Smooth muscle cell (in vitro differentiated cells): Measurements from ENCODE around the gene STAC. TPM values are rescaled to one million over a fixed set of nuclear protein-coding genes. Genes with fewer than 3 reads are reported as not detected.

Experiments
- DNase-seq: peaks from one replicate; lab custom pipeline; 2025; ENCODE audit not compliant: unreplicated experiment; lab: John Stamatoyannopoulos, UW
- H2AFZ ChIP-seq: fragments of 200-600 bp; sonication (generic); 2 replicates; pipeline ENCODE4 v1.6.0; 2016; ENCODE audit warnings: antibody characterized with exemption, low read depth, mild to moderate bottlenecking
- H3F3A ChIP-seq: fragments of 200-600 bp; sonication (generic); 2 replicates; pipeline ENCODE4 v1.6.0; 2017; ENCODE audit warnings: antibody characterized with exemption, low read depth
- H3K27ac ChIP-seq: fragments of 200-600 bp; sonication (generic); 2 replicates; pipeline ENCODE4 v1.5.1; 2016; ENCODE audit warnings: low read depth, mild to moderate bottlenecking
- H3K27me3 ChIP-seq: fragments of 200-600 bp; sonication (generic); 2 replicates; pipeline ENCODE4 v1.6.1; 2016; ENCODE audit warnings: low read depth, mild to moderate bottlenecking
- H3K36me3 ChIP-seq: fragments of 200-600 bp; sonication (generic); 2 replicates; pipeline ENCODE4 v1.5.1; 2016; ENCODE audit warnings: low read depth
- H3K4me1 ChIP-seq: fragments of 200-600 bp; sonication (generic); 2 replicates; pipeline ENCODE4 v1.5.1; 2016; ENCODE audit warnings: low read depth
- H3K4me2 ChIP-seq: fragments of 200-600 bp; sonication (generic); 2 replicates; pipeline ENCODE4 v1.6.0; 2016; ENCODE audit warnings: mild to moderate bottlenecking
- H3K4me3 ChIP-seq: fragments of 200-600 bp; sonication (generic); 2 replicates; pipeline ENCODE4 v1.5.1; 2016; ENCODE audit warnings: mild to moderate bottlenecking
- H3K79me2 ChIP-seq: fragments of 200-600 bp; sonication (generic); 2 replicates; pipeline ENCODE4 v1.6.0; 2016; ENCODE audit warnings: low read depth, mild to moderate bottlenecking
- H3K9ac ChIP-seq: fragments of 200-600 bp; sonication (generic); 2 replicates; pipeline ENCODE4 v1.6.0; 2016; ENCODE audit warnings: low read depth
- H3K9me3 ChIP-seq: fragments of 200-600 bp; sonication (generic); replicated peaks from 2 replicates; pipeline ENCODE4 v1.5.1; 2016; ENCODE audit warnings: low read depth
- H4K20me1 ChIP-seq: fragments of 200-600 bp; sonication (generic); 2 replicates; pipeline ENCODE4 v1.6.0; 2016; ENCODE audit warnings: low read depth
- WGBS: methylation state at CpG from one replicate; pipeline ENCODE4 v1.1.7; 2016; ENCODE audit warnings: low lambda C conversion rate; 5-methylcytosine and 5-hydroxymethylcytosine counted together
- polyA plus RNA-seq: library from polyadenylated mRNA; unstranded; fragments of >200 nt; fragmentation: Nextera tagmentation; extraction: Ambion mirVana; gene quantifications from 2 replicates; pipeline ENCODE4 v1.2.1, GENCODE V29; 2016
- total RNA-seq: library from RNA; depleted of rRNA; stranded (reverse); fragments of >200 nt; gene quantifications from 2 replicates; pipeline ENCODE4 v1.2.3, GENCODE V29; 2014
- TF ChIP-seq, protein P1 (sequence below): fragments of 200-600 bp; sonication (generic); IDR thresholded peaks from 2 replicates; pipeline ENCODE4 v1.5.1; 2017; ENCODE audit warnings: borderline replicate concordance, mild to moderate bottlenecking, antibody characterized with exemption; ENCODE audit not compliant: insufficient read depth, poor library complexity, severe bottlenecking

STAC gene
- total and polyA plus RNA-seq, 2 experiments from 2014 or later = 1.2 to 1.4 TPM

DNA sequence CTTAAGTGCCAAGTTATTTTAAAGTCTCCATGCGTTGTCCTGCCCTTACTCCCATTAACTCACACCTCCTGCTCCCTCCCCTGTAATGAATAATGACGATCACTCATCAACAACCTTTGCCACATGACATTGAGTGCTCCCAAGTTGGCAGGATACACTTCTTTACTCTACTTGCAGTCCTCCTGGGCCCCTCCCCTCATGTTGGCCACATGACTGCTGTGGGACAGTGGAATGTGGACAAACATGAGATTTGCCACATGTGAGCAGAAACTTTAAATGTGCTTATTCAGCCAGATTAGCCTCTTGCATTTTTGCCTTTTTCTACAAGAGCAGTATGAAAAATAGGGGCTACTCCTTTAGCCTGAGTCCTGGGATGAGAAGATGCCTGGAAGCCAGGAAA, 216.1 kb downstream of the STAC start:
- no peaks in the 10 kb centered on the region for H3F3A ChIP-seq
- no peaks in the 10 kb centered on the region for H3K4me1 ChIP-seq
- H4K20me1 ChIP-seq = no peaks in the 10 kb centered on the region
- H3K27me3 ChIP-seq = peaks cover 17% of the 10 kb centered on the region
- no peak overlapping the region for H2AFZ ChIP-seq
- no peaks in the 10 kb centered on the region for H3K36me3 ChIP-seq
- no peaks in the 10 kb centered on the region for H3K9me3 ChIP-seq
- H3K4me3 ChIP-seq = no peak overlapping the region
- DNase-seq = no peak
- H3K79me2 ChIP-seq = no peaks in the 10 kb centered on the region
- WGBS = 88% methylated on average over 2 of the region's 2 CpGs
- no peak overlapping the region for H3K4me2 ChIP-seq
- no peak overlapping the region for H3K27ac ChIP-seq
- H3K9ac ChIP-seq = no peak overlapping the region
- TF ChIP-seq, protein P1, sequence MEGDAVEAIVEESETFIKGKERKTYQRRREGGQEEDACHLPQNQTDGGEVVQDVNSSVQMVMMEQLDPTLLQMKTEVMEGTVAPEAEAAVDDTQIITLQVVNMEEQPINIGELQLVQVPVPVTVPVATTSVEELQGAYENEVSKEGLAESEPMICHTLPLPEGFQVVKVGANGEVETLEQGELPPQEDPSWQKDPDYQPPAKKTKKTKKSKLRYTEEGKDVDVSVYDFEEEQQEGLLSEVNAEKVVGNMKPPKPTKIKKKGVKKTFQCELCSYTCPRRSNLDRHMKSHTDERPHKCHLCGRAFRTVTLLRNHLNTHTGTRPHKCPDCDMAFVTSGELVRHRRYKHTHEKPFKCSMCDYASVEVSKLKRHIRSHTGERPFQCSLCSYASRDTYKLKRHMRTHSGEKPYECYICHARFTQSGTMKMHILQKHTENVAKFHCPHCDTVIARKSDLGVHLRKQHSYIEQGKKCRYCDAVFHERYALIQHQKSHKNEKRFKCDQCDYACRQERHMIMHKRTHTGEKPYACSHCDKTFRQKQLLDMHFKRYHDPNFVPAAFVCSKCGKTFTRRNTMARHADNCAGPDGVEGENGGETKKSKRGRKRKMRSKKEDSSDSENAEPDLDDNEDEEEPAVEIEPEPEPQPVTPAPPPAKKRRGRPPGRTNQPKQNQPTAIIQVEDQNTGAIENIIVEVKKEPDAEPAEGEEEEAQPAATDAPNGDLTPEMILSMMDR = no peak

DNA sequence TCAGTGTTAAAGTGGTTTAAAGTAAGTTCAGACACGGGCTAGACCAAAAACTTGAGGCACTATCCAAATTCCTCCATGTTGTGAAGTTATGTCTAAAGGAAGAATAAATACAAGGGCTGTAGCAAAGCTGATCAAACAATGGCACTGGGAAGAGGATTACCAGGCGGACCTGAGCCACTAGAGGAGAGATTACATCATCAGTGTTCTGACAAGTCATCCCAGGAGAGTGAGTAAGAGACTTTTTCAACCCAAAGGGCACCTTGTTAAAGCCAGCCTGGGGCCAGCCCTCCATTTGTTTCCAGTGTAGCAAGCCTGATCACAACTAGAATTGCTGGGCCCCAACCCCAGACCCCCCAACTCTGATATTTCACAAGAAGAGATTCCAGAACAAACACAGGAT, 217.1 kb downstream of the STAC start:
- Histone ChIP-seq H2AFZ (no peak overlapping the region), H3F3A (no peaks in the 10 kb centered on the region), H3K4me3 (no peak overlapping the region), H3K36me3 (no peaks in the 10 kb centered on the region), H4K20me1 (no peaks in the 10 kb centered on the region), H3K4me2 (no peak overlapping the region), H3K27ac (no peak overlapping the region), H3K9me3 (no peaks in the 10 kb centered on the region), H3K79me2 (no peaks in the 10 kb centered on the region), H3K9ac (no peak overlapping the region), H3K4me1 (no peaks in the 10 kb centered on the region), H3K27me3 (peaks cover 27% of the 10 kb centered on the region)
- TF ChIP-seq, protein P1 = no peak
- WGBS = 71% methylated on average over 2 of the region's 2 CpGs
- no peak for DNase-seq
